ENCODE data around the gene MEIOSIN.
A peak's percentile ranks its signal among the peaks of the same experiment; 100 is the strongest.

The MEIOSIN gene

GRCh38 chr19:45717131-45717982 is 15.9 kb upstream of the MEIOSIN start (continued):
- TF ChIP-seq, protein P1, sequence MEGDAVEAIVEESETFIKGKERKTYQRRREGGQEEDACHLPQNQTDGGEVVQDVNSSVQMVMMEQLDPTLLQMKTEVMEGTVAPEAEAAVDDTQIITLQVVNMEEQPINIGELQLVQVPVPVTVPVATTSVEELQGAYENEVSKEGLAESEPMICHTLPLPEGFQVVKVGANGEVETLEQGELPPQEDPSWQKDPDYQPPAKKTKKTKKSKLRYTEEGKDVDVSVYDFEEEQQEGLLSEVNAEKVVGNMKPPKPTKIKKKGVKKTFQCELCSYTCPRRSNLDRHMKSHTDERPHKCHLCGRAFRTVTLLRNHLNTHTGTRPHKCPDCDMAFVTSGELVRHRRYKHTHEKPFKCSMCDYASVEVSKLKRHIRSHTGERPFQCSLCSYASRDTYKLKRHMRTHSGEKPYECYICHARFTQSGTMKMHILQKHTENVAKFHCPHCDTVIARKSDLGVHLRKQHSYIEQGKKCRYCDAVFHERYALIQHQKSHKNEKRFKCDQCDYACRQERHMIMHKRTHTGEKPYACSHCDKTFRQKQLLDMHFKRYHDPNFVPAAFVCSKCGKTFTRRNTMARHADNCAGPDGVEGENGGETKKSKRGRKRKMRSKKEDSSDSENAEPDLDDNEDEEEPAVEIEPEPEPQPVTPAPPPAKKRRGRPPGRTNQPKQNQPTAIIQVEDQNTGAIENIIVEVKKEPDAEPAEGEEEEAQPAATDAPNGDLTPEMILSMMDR (tag by site-specific recombination; IDR thresholded peaks at IDR 0.05), result peak; percentile 81
- TF ChIP-seq ZNF341 (tag by site-specific recombination; IDR thresholded peaks at IDR 0.05; ENCODE audit: low read depth), result peak; percentile 78
- TF ChIP-seq ZFP69B (tag by site-specific recombination; IDR thresholded peaks at IDR 0.05), result peak; percentile 54
- no peak for TF ChIP-seq ZNF555 (tag by site-specific recombination; conservative IDR thresholded peaks at IDR 0.05)
- TF ChIP-seq ZNF335 (tag by site-specific recombination; conservative IDR thresholded peaks at IDR 0.05), result peak; percentile 79
- peak; percentile 35; the same call in 1 of the 2 replicates for TF ChIP-seq ZIC2 (tag by site-specific recombination; IDR thresholded peaks at IDR 0.05)
- TF ChIP-seq ZNF791 (tag by site-specific recombination; IDR thresholded peaks at IDR 0.05), result no peak
- TF ChIP-seq ZNF202 (tag by site-specific recombination; IDR thresholded peaks at IDR 0.05; ENCODE audit: borderline replicate concordance), result no peak
- peak; percentile 23; the same call in 1 of the 2 replicates for TF ChIP-seq ZBTB20 (tag by site-specific recombination; IDR thresholded peaks at IDR 0.05)
- no peak for TF ChIP-seq ATF2 (tag by site-specific recombination; IDR thresholded peaks at IDR 0.05; ENCODE audit: low read depth)
- peak; percentile 42; the same call in 1 of the 2 replicates for TF ChIP-seq ZNF629 (tag by site-specific recombination; IDR thresholded peaks at IDR 0.05)

DNA sequence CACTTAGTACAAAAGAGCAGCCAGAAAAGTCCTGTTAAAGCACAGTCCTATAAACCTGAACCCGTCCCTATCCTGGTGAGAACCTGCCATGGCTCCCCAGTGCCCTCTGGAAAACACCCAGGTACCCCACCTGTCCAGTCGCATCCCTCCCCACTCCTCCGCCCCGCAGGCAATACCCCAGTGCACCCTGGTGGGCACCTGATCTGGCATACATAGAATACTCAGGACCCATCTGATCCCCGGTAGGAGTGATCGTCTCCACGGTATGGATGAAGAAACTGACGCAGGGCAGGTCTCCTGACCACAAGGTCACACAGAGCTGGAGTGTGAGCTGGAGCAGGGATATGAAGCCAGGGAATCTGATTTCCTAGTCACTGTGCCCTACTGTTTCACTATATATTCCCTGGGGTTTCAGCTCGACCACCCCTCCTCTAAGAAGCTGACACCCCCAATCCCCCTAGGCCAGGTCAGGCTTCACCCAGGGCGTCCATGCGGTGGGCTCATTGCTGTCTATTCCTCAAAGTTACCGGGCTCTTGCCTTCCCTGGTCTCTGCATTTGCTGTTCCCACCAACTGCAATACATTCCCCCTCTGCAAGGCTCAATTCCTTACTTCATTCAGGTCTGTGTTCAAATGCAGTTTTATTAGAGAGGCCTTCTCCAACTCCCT is 15.1 kb upstream of the MEIOSIN start:
- ChIA-PET CTCF (interaction anchor here (1.7 to 7.7 kb wide), 2 partner anchors 9 to 25 kb away, joined by 6 to 64 read pairs; partner anchors contain the start of genes QPCTL and SNRPD2), POLR2A (interaction anchor here (1.2 to 6.5 kb wide), 13 partner anchors 9 to 145 kb away, joined by 3 to 133 read pairs (median 4); partner anchors contain the start of genes FBXO46, GIPR, QPCTL and SIX5)
- TF ChIP-seq ZNF571 (tag by site-specific recombination; IDR thresholded peaks at IDR 0.05), result no peak
- TF ChIP-seq ZBTB20 (tag by site-specific recombination; IDR thresholded peaks at IDR 0.05), result peak; percentile 91
- TF ChIP-seq ZNF16 (tag by site-specific recombination; IDR thresholded peaks at IDR 0.05; ENCODE audit: low read depth), result peak; percentile 79; the same call in 1 of the 2 replicates
- peak; percentile 92 for TF ChIP-seq ZNF335 (tag by site-specific recombination; conservative IDR thresholded peaks at IDR 0.05)
- TF ChIP-seq, protein P2, sequence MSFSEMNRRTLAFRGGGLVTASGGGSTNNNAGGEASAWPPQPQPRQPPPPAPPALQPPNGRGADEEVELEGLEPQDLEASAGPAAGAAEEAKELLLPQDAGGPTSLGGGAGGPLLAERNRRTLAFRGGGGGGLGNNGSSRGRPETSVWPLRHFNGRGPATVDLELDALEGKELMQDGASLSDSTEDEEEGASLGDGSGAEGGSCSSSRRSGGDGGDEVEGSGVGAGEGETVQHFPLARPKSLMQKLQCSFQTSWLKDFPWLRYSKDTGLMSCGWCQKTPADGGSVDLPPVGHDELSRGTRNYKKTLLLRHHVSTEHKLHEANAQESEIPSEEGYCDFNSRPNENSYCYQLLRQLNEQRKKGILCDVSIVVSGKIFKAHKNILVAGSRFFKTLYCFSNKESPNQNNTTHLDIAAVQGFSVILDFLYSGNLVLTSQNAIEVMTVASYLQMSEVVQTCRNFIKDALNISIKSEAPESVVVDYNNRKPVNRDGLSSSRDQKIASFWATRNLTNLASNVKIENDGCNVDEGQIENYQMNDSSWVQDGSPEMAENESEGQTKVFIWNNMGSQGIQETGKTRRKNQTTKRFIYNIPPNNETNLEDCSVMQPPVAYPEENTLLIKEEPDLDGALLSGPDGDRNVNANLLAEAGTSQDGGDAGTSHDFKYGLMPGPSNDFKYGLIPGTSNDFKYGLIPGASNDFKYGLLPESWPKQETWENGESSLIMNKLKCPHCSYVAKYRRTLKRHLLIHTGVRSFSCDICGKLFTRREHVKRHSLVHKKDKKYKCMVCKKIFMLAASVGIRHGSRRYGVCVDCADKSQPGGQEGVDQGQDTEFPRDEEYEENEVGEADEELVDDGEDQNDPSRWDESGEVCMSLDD (tag by site-specific recombination; IDR thresholded peaks at IDR 0.05), result no peak
- no peak for TF ChIP-seq ZNF626 (tag by site-specific recombination; IDR thresholded peaks at IDR 0.05)
- Histone ChIP-seq H3K36me3 (ENCODE audit: control insufficient read depth in 2 of 2, insufficient read depth in 1 of 2, low read length in 2 of 2) (peaks cover 23 to 25% of the 10 kb centered on the region in 2 experiments; a peak in 2 of 3 replicates), H3K9me3 (ENCODE audit: control insufficient read depth, insufficient read depth, low read depth, low read length) (no peaks in the 10 kb centered on the region), H3K27ac (ENCODE audit: extremely low read depth, low read depth, low read length) (peak overlapping the region; percentile 92), H3K4me3 (ENCODE audit: low read depth, low read length) (peak overlapping the region; percentile 31), H3K4me1 (ENCODE audit: control insufficient read depth, insufficient read depth, low read length) (peaks cover 23% of the 10 kb centered on the region)
